GM18951 (cell line): ENCODE data around the gene HOXC5.
A peak's percentile ranks its signal among the peaks of the same experiment; 100 is the strongest.

Source experiments
- POLR2A ChIP-seq: IDR thresholded peaks from 4 replicates; pipeline ENCODE4 v1.6.1; 2011; ENCODE audit warnings: mild to moderate bottlenecking; ENCODE audit not compliant: insufficient read length, insufficient read depth; ENCODE audit errors: extremely low read depth
- in situ Hi-C: fragments of 300-500 bp; cut with MboI; formaldehyde crosslinking; loops from one replicate; pipeline ENCODE4 v1.12.0; 2022; ENCODE audit warnings: low sequenced_read_pairs, mixed read lengths, inconsistent platforms; ENCODE audit not compliant: unreplicated experiment

HOXC5 gene

DNA sequence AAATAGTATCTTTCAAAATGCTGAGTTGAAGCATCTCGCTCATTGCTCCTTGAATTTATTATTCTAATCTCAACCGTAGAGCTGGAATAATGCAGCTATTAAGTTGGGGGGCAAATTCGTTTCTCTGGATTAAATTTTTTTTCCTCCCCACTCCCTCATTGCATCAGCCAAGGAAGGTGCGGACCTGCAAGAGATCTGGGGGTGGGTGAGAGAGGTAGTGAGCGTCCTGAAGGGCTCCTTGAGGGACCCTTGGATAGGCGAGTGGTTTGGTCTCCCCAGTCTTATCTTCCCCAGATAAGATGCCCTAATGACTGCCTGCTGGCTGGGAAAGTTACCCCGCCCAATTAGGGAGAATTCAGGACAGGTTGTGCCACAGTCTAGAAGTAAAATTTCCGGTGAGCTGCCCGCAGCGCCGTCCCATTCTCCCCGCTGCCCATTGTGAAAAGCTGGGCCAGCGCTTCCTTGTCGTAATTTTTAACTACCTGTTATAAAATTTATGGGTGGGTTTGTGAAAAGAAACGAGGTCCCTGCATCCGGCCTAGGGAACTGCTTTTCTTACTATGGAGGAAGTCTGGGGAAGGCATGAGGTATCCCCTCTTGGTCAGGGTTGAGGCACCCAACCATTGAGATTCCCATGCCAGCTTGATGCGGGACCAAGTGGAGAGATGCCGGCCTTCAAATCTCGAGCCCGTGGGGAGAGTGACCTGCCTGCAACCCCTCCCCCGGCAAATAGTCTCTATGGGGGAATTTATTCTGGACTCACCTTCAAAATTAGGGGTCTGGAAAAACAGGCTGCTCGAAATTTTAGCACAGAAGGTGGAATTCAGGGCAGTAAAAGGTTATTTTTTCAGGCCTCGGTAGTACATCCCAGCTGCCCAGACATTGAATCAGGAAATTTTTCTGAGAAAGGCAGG, 17.6 kb upstream of the HOXC5 start:
- in situ Hi-C loops = loop anchor here (25.0 kb wide), 1 partner anchor 347 kb away; the partner anchor contains the start of gene GPR84
- no peak for TF ChIP-seq POLR2A

DNA sequence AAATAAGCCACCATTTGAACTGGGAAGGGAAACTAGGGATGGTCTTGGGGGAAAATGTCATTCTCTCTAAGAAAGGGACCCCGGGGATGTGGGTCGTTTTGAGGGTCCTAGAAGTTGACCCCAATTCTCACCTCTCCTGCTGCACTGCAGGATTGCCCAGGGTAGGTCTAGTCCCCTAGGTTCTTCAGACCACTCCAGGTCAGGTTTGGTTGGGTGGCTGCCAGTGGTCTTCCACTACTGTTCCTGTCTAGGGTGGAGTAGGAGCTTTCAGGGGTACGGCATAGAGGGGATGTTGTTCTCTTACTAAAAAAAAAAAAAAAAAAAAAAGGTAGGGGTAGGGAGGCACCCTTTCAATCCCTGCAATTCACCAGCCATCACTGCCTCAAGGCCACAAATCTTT, 16.8 kb upstream of the HOXC5 start:
- in situ Hi-C loops = loop anchor here (25.0 kb wide), 1 partner anchor 346 kb away; the partner anchor contains the start of gene GPR84
- no peak for TF ChIP-seq POLR2A

DNA sequence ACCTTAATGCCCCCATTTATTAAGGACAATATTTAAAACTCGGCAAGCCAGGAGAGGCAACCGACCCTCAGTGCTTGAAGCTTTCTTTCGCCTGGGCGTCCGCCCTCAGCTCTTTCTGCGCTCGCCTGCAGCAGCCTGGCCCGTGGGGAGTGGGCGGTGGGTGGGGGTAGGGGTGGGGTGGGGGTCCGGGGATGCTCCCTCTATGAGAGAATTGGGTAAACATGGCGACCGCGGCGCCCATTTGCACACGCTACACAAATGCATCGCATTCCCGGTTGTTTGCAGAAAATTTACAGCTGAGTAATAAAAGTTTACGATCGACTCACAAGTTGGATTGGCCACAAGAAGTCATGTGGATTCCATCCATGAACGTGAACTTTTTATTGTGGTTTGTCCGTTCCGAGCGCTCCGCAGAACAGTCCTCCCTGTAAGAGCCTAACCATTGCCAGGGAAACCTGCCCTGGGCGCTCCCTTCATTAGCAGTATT, 16.3 kb upstream of the HOXC5 start:
- in situ Hi-C loops = loop anchor here (25.0 kb wide), 1 partner anchor 346 kb away; the partner anchor contains the start of gene GPR84
- TF ChIP-seq POLR2A = no peak

DNA sequence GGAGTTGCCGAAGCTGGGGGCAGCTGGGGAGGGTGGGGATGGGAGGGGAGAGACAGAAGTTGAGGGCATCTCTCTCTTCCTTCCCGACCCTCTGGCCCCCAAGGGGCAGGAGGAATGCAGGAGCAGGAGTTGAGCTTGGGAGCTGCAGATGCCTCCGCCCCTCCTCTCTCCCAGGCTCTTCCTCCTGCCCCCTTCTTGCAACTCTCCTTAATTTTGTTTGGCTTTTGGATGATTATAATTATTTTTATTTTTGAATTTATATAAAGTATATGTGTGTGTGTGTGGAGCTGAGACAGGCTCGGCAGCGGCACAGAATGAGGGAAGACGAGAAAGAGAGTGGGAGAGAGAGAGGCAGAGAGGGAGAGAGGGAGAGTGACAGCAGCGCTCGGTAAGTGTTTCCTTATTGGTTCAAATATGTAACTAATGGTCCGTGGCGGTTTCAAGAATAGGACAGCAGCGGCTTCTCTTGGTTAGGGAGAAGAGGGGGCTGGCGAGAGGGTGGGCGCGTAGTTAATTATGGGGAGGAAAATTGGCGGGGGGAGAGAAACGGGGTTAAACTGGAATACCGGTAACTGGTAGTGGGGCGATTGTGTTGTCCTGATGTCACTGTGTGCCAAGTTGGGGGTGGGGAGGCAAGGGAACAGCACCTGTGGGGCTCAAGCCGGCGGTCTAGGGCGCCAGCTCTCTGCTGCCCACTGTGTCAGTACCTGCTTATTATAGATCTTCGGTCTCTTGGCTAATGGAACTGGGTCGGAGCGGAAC, 15.6 kb upstream of the HOXC5 start:
- TF ChIP-seq POLR2A = no peak
- in situ Hi-C loops = loop anchor here (25.0 kb wide), 1 partner anchor 345 kb away; the partner anchor contains the start of gene GPR84

DNA sequence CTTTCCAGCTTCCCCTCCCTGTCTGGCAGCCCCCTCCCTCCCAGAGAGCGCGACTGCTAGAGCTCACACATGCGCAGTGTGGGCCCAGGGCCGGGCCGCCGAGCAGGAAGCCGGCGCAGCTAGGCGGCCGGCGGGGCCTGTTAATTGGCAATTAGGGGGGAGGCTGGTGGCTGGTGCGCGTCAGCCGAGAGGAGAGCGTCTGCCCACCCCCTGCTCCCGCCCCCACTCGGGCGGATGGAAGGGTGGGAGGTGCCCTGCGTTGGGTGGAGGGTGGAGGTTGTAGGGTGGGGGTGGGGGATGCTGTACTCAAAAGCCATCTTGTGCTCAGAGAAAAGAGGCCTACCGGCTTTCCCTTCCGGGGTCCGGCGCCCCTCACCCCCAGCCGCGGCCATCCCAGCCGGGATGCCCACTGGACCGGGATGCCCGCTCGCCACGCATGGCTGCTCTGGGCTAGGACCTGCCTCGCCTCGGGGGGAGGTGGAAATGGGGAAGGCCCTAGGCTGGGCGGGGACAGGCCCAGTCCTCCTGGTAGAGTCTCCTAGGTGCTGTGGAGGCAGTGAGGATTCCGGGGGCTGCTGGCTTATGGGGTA, 14.9 kb upstream of the HOXC5 start:
- in situ Hi-C loops = loop anchor here (25.0 kb wide), 1 partner anchor 344 kb away; the partner anchor contains the start of gene GPR84
- TF ChIP-seq POLR2A = peak; percentile 60

DNA sequence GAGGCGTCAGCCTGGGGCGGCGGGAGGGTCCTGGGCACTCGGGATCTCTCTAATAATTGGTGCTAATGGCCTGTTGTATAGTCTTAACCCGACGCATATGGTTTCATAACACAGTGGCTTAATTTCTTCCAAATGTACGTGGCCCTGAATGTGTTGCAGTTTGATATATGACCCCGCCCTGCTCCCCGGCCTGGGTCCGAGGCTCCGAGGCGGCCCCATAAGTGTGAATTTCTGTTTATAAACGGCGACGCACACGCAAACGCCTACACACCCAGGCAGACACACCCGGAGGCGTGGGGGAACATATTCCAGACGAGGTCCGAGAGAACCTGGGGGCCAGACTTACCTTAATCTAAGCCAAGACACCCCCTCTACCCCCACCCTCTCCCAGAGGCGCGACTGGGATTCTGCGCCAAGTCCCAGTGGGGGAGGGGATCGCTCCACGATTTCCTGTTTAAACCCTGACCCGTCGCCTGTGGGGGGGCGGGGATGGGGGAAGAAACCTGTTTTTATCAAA, 14.3 kb upstream of the HOXC5 start:
- TF ChIP-seq POLR2A = no peak
- in situ Hi-C loops = loop anchor here (25.0 kb wide), 1 partner anchor 344 kb away; the partner anchor contains the start of gene GPR84

DNA sequence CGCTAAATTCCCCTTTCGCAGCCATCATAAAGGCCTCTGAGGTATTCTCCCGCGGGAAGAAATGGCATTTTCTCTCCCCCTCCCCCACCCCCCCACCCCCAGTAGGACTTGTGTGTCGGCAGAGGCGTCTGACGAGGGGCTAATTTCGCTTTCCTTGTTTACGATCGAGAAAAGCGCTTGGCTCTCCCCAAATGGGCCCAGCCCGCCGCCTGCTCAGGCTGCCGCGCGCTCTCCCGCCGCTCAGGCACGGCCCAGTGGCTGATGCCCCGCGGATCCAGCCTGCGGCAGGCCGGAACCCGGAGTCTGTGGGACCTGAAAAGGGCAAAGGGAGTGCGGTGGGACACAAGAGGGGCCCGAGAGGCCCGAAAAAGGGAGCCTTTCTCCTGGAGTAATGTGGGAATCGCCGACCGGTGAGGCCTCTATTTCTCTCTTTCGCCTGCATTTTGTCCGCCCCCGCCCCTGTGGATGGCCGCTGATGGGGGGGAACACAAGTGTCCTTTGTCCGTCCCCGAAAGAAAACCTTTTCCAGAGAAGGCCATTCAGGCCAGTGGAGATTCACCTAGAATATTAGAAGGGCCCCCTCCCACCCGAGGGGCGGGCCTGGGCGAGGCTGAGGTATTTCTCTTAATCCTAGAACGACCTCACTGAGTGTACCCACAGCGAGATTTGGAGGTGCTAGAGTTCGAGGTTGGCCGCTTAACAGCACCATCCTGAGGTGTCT, 13.6 kb upstream of the HOXC5 start:
- TF ChIP-seq POLR2A = no peak
- in situ Hi-C loops = loop anchor here (25.0 kb wide), 1 partner anchor 343 kb away; the partner anchor contains the start of gene GPR84

DNA sequence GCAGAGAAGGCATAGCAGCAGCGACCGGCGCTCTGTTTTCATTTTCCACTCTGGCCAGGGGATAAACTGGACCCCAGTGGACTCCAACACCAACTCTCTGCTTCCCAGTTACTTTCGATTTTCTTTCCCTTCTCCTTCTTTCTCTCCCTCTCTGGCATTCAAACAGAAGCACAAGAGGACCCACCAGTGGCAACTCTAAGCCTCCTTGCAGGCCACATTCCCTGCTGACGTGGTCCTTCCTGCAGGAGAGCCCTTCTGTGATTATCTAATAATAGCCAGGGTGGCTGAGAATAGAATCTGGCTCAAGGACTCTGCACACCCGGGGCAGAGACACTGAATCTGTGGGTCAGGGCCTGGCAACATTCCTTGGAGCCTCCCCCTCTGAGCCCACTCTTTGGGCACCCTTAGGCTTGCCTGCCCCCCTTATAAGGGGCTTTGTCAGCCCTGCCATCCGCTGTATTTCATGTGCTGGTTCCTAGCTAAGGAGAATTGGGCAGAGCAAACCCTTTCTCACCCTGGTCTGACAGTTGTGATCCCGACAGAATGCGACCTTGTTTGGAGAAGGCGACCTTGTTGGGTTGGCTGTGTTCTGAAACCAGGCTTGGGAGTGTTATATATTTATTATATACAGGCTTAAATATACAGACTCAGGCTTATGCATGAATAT, 12.8 kb upstream of the HOXC5 start:
- in situ Hi-C loops = loop anchor here (25.0 kb wide), 1 partner anchor 342 kb away; the partner anchor contains the start of gene GPR84
- TF ChIP-seq POLR2A = no peak

DNA sequence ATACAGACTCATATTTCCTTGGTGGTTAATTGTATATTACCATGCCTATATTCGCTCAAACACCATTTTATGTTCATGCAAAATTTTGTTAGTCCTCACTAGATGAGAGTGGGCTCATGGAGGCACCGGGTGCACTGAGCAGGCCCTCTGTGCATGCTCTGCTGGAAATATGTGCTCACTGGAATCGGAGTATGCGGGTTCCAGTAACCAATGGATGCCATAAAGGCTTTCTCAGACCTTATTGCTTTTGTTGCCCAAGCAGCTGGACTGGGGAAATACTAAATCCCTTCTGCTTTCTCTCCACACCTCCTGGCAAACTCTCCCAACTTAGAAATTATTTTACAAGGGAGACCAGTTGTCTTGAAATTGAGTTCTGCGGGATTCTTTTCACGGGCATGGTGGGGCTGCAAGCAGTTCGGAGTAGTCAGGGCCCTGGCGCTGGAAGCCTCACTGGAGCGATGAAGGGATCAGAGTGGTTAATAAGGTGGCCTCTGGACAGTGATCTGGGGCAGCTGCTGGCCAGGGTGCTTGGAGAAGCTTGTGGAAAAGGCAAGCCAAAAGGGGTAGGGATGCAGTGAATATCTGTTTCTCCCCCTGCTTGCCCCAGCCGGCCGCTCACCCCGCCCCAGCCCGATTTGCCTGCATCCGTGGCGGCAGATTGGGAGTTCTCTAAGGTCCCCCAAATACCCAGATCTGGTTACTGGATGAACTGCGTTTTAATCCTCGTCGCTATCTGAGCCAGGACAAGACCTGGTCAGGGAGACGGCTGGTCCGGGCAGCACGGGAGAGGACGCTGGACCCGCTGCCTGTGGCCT, 12.1 kb upstream of the HOXC5 start:
- in situ Hi-C loops = loop anchor here (25.0 kb wide), 1 partner anchor 342 kb away; the partner anchor contains the start of gene GPR84

DNA sequence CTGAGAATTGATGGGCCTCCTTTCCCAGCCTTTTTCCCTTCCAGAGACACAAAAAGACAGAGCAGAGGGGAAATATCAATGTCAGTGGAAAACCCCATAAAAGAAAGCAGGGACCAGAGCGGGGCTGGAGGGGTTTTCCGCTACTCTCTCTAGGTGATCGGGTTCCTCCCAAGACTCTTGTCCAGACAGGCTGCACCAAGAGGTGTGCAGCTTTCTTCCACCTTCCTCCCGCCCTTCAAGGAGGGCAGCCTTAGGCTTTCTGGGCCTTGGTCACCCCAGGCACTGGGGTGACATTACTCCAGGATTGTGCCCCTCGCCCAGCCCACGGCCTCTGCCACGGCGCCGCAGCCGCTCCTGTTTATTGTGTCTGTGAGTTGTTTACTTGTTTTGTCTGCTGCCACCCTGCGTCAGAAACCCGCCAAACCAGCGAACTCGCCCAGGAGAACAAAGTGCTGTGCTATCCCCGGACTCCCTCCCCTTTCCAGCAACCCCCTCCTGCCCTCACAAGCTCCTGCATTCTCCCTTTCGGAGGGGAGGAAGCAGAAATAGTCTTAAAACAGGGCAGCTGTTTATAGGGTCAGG, 11.3 kb upstream of the HOXC5 start:
- in situ Hi-C loops = loop anchor here (25.0 kb wide), 1 partner anchor 341 kb away; the partner anchor contains the start of gene GPR84
- no peak for TF ChIP-seq POLR2A

More for the DNA sequence above, 12.1 kb upstream of the HOXC5 start:
- no peak for TF ChIP-seq POLR2A
